GM23338 (cell line): ENCODE results near the gene EVC. TPM values are rescaled to one million over a fixed set of nuclear protein-coding genes. Genes with fewer than 3 reads are reported as not detected.

Source experiments
- ATAC-seq: fragments of 200-7000 bp; cut with Tn5 transposase; 3 replicates; pipeline ENCODE4 v1.9.1; 2020
- DNase-seq: peaks from one replicate; pipeline ENCODE4 v3.0.0-alpha.2; 2015; ENCODE audit warnings: low spot score
- H2AFZ ChIP-seq: fragments of 200-600 bp; sonication (generic); 2 replicates; pipeline ENCODE4 v1.8.0; 2016; ENCODE audit warnings: antibody characterized with exemption, mild to moderate bottlenecking, moderate library complexity
- H3F3A ChIP-seq: fragments of 200-600 bp; sonication (generic); replicated peaks from 2 replicates; pipeline ENCODE4 v1.8.0; 2017; ENCODE audit warnings: antibody characterized with exemption, mixed run types, low read depth
- H3K27ac ChIP-seq: fragments of 200-600 bp; sonication (generic); 2 replicates; pipeline ENCODE4 v1.6.1; 2016; ENCODE audit warnings: low read depth
- H3K27me3 ChIP-seq: fragments of 200-600 bp; sonication (generic); 2 replicates; pipeline ENCODE4 v1.8.0; 2016; ENCODE audit warnings: mild to moderate bottlenecking, mixed run types, moderate library complexity; ENCODE audit not compliant: insufficient read depth
- H3K36me3 ChIP-seq: fragments of 200-600 bp; sonication (generic); 2 replicates; pipeline ENCODE4 v1.8.0; 2016; ENCODE audit warnings: mild to moderate bottlenecking; ENCODE audit not compliant: insufficient read depth
- H3K4me1 ChIP-seq: fragments of 200-600 bp; sonication (generic); 2 replicates; pipeline ENCODE4 v1.8.0; 2016; ENCODE audit warnings: mild to moderate bottlenecking, moderate library complexity; ENCODE audit not compliant: insufficient read depth
- H3K4me2 ChIP-seq: fragments of 200-600 bp; sonication (generic); 2 replicates; pipeline ENCODE4 v1.7.1; 2017; ENCODE audit warnings: mixed run types
- H3K4me3 ChIP-seq: fragments of 200-600 bp; sonication (generic); 2 replicates; pipeline ENCODE4 v1.6.1; 2016; ENCODE audit warnings: mixed run types
- H3K79me2 ChIP-seq: fragments of 200-600 bp; sonication (generic); replicated peaks from 2 replicates; pipeline ENCODE4 v1.8.0; 2017; ENCODE audit warnings: mild to moderate bottlenecking; ENCODE audit not compliant: insufficient read depth
- H3K9me2 ChIP-seq: fragments of 200-600 bp; sonication (generic); 2 replicates; pipeline ENCODE4 v1.8.0; 2017; ENCODE audit not compliant: insufficient read depth
- H4K20me1 ChIP-seq: fragments of 200-600 bp; sonication (generic); replicated peaks from 2 replicates; pipeline ENCODE4 v1.8.0; 2017; ENCODE audit warnings: mild to moderate bottlenecking; ENCODE audit not compliant: insufficient read depth
- H3K27ac Mint-ChIP-seq: 2 replicates; pipeline ENCODE4 v1.8.0; 2020; ENCODE audit warnings: inconsistent platforms, mild to moderate bottlenecking, moderate library complexity, mixed read lengths
- H3K27me3 Mint-ChIP-seq: 3 replicates; pipeline ENCODE4 v1.8.0; 2022; ENCODE audit warnings: low read depth, mild to moderate bottlenecking, moderate library complexity, mixed read lengths, inconsistent platforms; ENCODE audit not compliant: insufficient read depth, poor library complexity
- H3K36me3 Mint-ChIP-seq: 3 replicates; pipeline ENCODE4 v1.8.0; 2021; ENCODE audit warnings: low read depth, mild to moderate bottlenecking, inconsistent platforms, moderate library complexity, mixed read lengths
- H3K4me1 Mint-ChIP-seq: 3 replicates; pipeline ENCODE4 v1.8.0; 2020; ENCODE audit warnings: mild to moderate bottlenecking, inconsistent platforms, mixed read lengths
- H3K4me3 Mint-ChIP-seq: 3 replicates; pipeline ENCODE4 v1.8.0; 2021; ENCODE audit warnings: moderate library complexity, mild to moderate bottlenecking, inconsistent platforms, mixed read lengths
- H3K9me3 Mint-ChIP-seq: 3 replicates; pipeline ENCODE4 v1.8.0; 2020; ENCODE audit warnings: moderate library complexity, mild to moderate bottlenecking, inconsistent platforms, mixed read lengths
- CREB1 ChIP-seq: fragments of 250-450 bp; sonication (Bioruptor Pico); IDR thresholded peaks from 2 replicates; pipeline ENCODE4 v1.5.0; 2020; ENCODE audit warnings: low read depth, mild to moderate bottlenecking, moderate library complexity
- EZH2 ChIP-seq: fragments of 200-600 bp; sonication (generic); IDR thresholded peaks from one replicate; pipeline ENCODE4 v1.8.0; 2017; ENCODE audit warnings: antibody characterized with exemption, mild to moderate bottlenecking, low read depth; ENCODE audit not compliant: unreplicated experiment
- EZH2phosphoT487 ChIP-seq: fragments of 200-600 bp; sonication (generic); IDR thresholded peaks from one replicate; pipeline ENCODE4 v1.8.1; 2018; ENCODE audit warnings: antibody characterized with exemption; ENCODE audit not compliant: unreplicated experiment
- JUNB ChIP-seq: IDR thresholded peaks from one replicate; pipeline ENCODE4 v1.6.1; 2016; ENCODE audit warnings: antibody characterized with exemption; ENCODE audit not compliant: unreplicated experiment
- NANOG ChIP-seq: IDR thresholded peaks from 2 replicates; pipeline ENCODE4 v1.6.1; 2016; ENCODE audit warnings: antibody characterized with exemption, borderline replicate concordance
- POLR2AphosphoS5 ChIP-seq: IDR thresholded peaks from 2 replicates; pipeline ENCODE4 v1.6.1; 2016; ENCODE audit warnings: antibody characterized with exemption, low read depth
- REST ChIP-seq: IDR thresholded peaks from one replicate; pipeline ENCODE4 v1.6.1; 2018; ENCODE audit warnings: antibody characterized with exemption; ENCODE audit not compliant: unreplicated experiment
- STAT1 ChIP-seq: IDR thresholded peaks from one replicate; pipeline ENCODE4 v1.6.1; 2016; ENCODE audit warnings: antibody characterized with exemption; ENCODE audit not compliant: unreplicated experiment
- ZNF114 ChIP-seq: fragments of 250-450 bp; sonication (Bioruptor Pico); IDR thresholded peaks from 2 replicates; pipeline ENCODE4 v1.5.0; 2020; ENCODE audit warnings: mild to moderate bottlenecking, moderate library complexity
- ZNF331 ChIP-seq: fragments of 250-450 bp; sonication (Bioruptor Pico); IDR thresholded peaks from 2 replicates; pipeline ENCODE4 v1.5.0; 2020; ENCODE audit warnings: low read depth, mild to moderate bottlenecking, moderate library complexity
- ZNF462 ChIP-seq: fragments of 250-450 bp; sonication (Bioruptor Pico); IDR thresholded peaks from 2 replicates; pipeline ENCODE4 v1.5.0; 2020; ENCODE audit warnings: mild to moderate bottlenecking, moderate library complexity
- polyA plus RNA-seq: library from polyadenylated mRNA; unstranded; fragments of >200 nt; fragmentation: Nextera tagmentation; extraction: Ambion mirVana; gene quantifications from 2 replicates; pipeline ENCODE4 v1.2.1, GENCODE V29; 2016
- total RNA-seq: library from RNA; depleted of rRNA; stranded (reverse); fragments of >200 nt; shearing (Covaris generic); gene quantifications from 2 replicates; pipeline ENCODE4 v1.2.3, GENCODE V29; 2014
- TF ChIP-seq, protein P1 (sequence below), 2 experiments: fragments of 200-600 bp in 1 of 2; sonication (generic) in 1 of 2; conservative IDR thresholded peaks; 2 replicates each; pipeline versions ENCODE4 v1.5.1 to v1.6.1; 2016 to 2017; ENCODE audit warnings: antibody characterized with exemption in 2 of 2, low read depth in 2 of 2, mild to moderate bottlenecking in 2 of 2, moderate library complexity in 1 of 2
- TF ChIP-seq, protein P2 (sequence below): IDR thresholded peaks from 2 replicates; pipeline ENCODE4 v1.6.1; 2016; ENCODE audit warnings: antibody characterized with exemption

The EVC gene
- total and polyA plus RNA-seq, 2 experiments from 2014 or later = 1.7 to 12.8 TPM

DNA sequence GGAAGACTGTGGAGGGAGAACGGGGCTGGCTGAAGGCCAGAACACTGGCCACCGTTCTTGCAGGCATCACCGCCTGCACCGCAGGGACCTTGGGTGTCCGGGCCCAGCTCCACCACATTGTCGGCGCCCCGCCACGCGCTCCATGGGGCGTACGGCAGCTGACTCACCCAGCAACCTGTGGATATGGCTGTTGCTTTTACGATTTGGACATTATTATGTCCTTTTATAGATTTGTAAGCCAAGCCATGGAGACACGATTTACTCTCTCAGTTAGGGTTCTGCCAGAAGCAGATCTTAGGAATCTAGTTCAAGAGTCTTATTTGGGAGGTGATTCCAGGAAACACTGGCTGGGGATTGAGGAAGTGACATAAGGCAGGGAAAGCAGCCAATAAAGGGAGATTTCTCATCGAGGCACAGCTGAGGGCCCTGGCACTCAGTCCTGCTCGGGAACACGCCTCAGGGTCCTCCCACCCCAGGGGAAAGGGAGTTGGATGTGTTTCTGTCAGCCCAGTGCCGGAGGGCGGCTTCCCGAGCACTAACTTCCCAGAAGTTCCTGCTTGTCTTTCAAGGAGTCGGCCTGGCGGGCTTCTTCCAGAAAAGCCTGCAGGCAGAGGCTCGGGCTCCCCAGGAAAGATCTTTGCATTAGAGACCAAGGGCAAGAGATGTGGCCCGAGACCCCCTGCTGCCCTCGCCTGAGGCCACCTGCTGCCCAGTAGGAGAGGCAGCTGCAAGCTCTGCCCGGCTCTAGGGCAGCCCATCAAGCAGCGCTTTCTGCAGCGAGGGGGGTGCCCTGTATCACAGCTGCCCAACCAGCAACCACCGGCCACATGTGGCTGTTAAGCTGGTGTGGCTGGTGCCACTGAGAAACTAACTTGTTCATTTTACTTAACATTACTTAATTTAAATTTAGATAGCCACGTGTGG, 129.0 kb downstream of the EVC start:
- Histone ChIP-seq H3K4me1 (no peaks in the 10 kb centered on the region), H3F3A (no peaks in the 10 kb centered on the region), H3K79me2 (no peaks in the 10 kb centered on the region), H3K27me3 (no peaks in the 10 kb centered on the region), H3K9me2 (no peaks in the 10 kb centered on the region), H3K36me3 (peaks cover 19% of the 10 kb centered on the region; the same call in 1 of the 2 replicates), H2AFZ (no peak overlapping the region), H3K27ac (no peak overlapping the region), H3K4me2 (no peak overlapping the region), H3K4me3 (no peak overlapping the region), H4K20me1 (peaks cover 6% of the 10 kb centered on the region; the same call in 1 of the 2 replicates)
- Mint-ChIP-seq H3K27ac (no peak overlapping the region), H3K9me3 (no peaks in the 10 kb centered on the region), H3K4me1 (peaks cover 5% of the 10 kb centered on the region), H3K36me3 (peaks cover 58% of the 10 kb centered on the region), H3K4me3 (no peak overlapping the region), H3K27me3 (peaks cover 6% of the 10 kb centered on the region)
- TF ChIP-seq, protein P1, sequence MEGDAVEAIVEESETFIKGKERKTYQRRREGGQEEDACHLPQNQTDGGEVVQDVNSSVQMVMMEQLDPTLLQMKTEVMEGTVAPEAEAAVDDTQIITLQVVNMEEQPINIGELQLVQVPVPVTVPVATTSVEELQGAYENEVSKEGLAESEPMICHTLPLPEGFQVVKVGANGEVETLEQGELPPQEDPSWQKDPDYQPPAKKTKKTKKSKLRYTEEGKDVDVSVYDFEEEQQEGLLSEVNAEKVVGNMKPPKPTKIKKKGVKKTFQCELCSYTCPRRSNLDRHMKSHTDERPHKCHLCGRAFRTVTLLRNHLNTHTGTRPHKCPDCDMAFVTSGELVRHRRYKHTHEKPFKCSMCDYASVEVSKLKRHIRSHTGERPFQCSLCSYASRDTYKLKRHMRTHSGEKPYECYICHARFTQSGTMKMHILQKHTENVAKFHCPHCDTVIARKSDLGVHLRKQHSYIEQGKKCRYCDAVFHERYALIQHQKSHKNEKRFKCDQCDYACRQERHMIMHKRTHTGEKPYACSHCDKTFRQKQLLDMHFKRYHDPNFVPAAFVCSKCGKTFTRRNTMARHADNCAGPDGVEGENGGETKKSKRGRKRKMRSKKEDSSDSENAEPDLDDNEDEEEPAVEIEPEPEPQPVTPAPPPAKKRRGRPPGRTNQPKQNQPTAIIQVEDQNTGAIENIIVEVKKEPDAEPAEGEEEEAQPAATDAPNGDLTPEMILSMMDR (conservative IDR thresholded peaks at IDR 0.05; ENCODE audit: low read depth in 2 of 2) = no peak
- TF ChIP-seq CREB1 (no peak), ZNF462 (CRISPR knock-in tag) (no peak), JUNB (no peak), POLR2AphosphoS5 (no peak), STAT1 (no peak), NANOG (no peak), REST (no peak), EZH2 (no peak), EZH2phosphoT487 (no peak), ZNF114 (CRISPR knock-in tag) (no peak), ZNF331 (no peak)
- TF ChIP-seq, protein P2, sequence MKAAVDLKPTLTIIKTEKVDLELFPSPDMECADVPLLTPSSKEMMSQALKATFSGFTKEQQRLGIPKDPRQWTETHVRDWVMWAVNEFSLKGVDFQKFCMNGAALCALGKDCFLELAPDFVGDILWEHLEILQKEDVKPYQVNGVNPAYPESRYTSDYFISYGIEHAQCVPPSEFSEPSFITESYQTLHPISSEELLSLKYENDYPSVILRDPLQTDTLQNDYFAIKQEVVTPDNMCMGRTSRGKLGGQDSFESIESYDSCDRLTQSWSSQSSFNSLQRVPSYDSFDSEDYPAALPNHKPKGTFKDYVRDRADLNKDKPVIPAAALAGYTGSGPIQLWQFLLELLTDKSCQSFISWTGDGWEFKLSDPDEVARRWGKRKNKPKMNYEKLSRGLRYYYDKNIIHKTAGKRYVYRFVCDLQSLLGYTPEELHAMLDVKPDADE = no peak
- no peak for ATAC-seq
- DNase-seq = no peak
